Measurements from ENCODE around the gene ADGRG3. TPM values are rescaled to one million over a fixed set of nuclear protein-coding genes. Genes with fewer than 3 reads are reported as not detected.

ADGRG3 gene
- total RNA-seq, 1 experiment from 2014 or later: not detected

- in situ Hi-C loops (cut with HindIII; ENCODE audit: low pct_unique_long_range_greater_than_20kb, low sequenced_read_pairs): no loop called here
- no peak for DNase-seq (ENCODE audit: low read depth, low spot score)
These were observed 16.7 kb downstream of the ADGRG3 start for GRCh38 chr16:57684626-57685358.

DNA sequence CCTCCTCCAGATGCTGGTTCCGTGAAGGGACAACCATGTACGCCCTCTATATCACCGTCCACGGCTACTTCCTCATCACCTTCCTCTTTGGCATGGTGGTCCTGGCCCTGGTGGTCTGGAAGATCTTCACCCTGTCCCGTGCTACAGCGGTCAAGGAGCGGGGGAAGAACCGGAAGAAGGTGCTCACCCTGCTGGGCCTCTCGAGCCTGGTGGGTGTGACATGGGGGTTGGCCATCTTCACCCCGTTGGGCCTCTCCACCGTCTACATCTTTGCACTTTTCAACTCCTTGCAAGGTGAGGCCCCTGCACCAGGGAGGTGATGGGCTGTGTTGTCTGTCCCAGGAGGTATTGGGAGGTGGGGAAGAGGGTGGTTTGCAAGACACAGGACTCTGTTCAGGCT, 17.5 kb downstream of the ADGRG3 start:
- in situ Hi-C loops (cut with HindIII; ENCODE audit: low pct_unique_long_range_greater_than_20kb, low sequenced_read_pairs): no loop called here
- DNase-seq (ENCODE audit: low read depth, low spot score): no peak

DNA sequence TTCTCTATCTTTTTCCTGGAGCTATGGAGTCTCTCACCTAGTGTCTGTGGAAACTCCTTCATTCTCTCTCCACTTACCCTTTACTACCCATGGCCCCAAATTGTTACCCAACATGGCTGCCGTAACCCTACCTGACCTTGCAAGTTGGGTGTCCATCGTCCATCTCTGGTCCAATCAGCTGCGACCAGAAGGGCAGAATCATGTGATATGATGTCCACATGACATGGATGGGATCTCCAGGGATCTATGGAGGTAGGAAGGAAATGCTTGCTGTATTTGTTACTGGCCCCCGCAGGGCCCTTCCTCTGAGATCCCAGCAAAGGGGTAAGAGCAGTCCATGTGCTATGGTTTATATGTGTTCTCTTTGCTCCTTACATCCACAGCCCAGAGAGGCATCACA, 18.5 kb downstream of the ADGRG3 start:
- in situ Hi-C loops (cut with HindIII; ENCODE audit: low pct_unique_long_range_greater_than_20kb, low sequenced_read_pairs): no loop called here

DNA sequence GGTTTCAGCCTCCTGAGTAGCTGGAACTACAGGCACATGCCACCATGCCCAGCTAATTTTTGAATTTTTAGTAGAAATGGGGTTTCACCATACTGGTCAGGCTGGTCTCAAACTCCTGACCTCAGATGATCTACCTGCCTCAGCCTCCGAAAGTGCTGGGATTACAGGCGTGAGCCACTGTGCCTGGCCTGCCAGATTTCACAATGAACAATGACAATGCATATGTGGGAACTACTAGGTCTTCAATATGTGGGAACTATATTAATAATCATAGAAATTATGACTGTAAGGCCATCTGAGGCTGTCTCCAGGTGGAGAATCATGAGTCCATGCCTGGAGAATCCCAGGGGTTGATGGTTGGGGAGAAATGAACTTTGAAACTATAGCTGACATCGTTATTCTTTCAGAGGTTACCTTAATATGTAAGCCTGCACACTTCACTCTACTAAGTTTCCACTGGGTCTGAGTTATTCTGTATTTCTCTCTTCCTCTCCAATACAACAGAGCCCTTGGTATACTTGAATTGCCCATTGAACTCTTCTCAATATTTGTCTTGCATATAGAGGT, 19.3 kb downstream of the ADGRG3 start:
- in situ Hi-C loops (cut with HindIII; ENCODE audit: low pct_unique_long_range_greater_than_20kb, low sequenced_read_pairs): no loop called here
- no peak for DNase-seq (ENCODE audit: low read depth, low spot score)

More for the DNA sequence above, 18.5 kb downstream of the ADGRG3 start:
- no peak for DNase-seq (ENCODE audit: low read depth, low spot score)

DNA sequence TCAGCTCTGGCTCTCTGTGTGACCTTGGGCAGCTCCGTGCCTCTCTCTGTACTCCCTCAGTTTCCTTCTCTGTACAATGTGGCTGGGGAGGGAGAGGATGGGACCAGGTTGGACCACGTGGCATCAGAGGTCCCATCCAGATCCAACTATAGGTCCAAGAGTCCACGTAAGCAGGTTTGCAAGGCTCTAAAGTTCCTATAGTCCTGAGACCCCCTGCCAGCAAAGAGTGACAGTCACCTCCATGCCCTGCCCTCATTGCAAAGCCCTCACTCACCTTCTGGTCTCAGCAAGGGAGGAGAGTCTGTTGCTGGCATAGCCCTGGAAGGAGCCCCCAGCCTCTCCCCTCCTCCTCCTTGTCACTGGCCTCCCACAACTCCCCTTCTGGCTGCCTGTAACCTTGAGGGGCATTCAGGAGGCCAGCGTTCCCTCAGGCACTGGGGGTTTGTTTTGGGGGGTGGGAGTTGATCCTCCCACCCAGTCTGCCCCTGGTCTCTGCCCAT, 20.4 kb downstream of the ADGRG3 start:
- in situ Hi-C loops (cut with HindIII; ENCODE audit: low pct_unique_long_range_greater_than_20kb, low sequenced_read_pairs): no loop called here
- DNase-seq (ENCODE audit: low read depth, low spot score): no peak

DNA sequence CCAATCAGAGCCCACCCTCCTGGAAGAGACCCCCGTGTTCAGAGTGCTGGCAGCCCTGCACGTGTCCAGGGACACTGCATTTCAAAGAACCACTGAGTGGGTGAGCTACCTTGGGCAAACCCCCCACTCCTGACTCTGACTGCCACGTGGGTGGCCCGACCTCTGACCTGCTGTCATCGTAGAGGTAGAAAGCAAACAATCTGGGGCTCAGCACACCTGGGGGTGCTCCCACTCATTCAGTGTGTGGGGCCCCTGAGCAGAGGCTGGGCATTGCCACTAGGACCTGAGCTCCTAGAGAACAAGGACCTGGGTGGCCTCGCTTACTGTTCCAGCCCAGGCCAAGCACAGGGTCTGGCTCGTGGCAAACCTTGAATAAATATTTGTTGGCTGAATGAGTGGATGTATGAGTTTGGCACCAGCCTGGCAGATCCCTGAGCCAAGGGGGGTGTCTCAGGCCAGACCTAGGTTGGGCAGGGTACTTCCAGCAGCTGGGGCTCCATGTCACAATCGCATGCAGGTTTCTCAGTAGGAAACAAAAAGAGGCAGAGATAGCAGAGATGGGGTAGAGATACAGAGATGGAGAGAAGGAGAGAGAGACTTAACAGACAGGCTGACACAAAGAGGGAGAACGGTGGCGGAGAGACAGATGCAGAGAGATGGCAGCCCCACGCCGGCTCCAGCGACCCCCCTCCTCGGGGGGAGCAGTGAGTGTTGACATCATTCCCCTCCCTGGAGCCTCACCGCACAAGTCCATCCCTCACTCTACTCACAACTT, 21.1 kb downstream of the ADGRG3 start:
- in situ Hi-C loops (cut with HindIII; ENCODE audit: low pct_unique_long_range_greater_than_20kb, low sequenced_read_pairs): no loop called here

GRCh38 chr16:57689762-57690558, 21.9 kb downstream of the ADGRG3 start:
- in situ Hi-C loops (cut with HindIII; ENCODE audit: low pct_unique_long_range_greater_than_20kb, low sequenced_read_pairs): no loop called here

More for the DNA sequence above, 21.1 kb downstream of the ADGRG3 start:
- DNase-seq (ENCODE audit: low read depth, low spot score): no peak

GRCh38 chr16:57690782-57691471, 22.8 kb downstream of the ADGRG3 start:
- DNase-seq (ENCODE audit: low read depth, low spot score): no peak
- in situ Hi-C loops (cut with HindIII; ENCODE audit: low pct_unique_long_range_greater_than_20kb, low sequenced_read_pairs): no loop called here

More at GRCh38 chr16:57689762-57690558, 21.9 kb downstream of the ADGRG3 start:
- DNase-seq (ENCODE audit: low read depth, low spot score): no peak

GRCh38 chr16:57692636-57693035, 24.5 kb downstream of the ADGRG3 start:
- in situ Hi-C loops (cut with HindIII; ENCODE audit: low pct_unique_long_range_greater_than_20kb, low sequenced_read_pairs): no loop called here
- no peak for DNase-seq (ENCODE audit: low read depth, low spot score)

DNA sequence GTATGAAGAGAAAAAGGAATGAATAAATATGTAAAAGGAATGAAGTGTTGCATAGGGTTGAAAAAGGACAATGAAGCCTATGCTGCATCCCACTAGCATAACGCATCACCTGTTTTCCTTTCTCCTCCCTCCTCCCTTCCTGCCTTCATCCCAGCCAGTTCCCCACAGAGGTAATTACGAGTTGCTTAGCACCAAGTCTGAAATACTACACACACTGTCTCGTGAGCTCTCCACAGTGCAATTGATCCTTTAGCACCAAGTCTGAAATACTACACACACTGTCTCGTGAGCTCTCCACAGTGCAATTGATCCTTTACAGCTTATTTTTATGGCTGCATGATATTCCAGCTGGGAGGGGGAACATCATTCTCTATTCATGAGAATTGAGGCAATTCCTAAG, 25.4 kb downstream of the ADGRG3 start:
- in situ Hi-C loops (cut with HindIII; ENCODE audit: low pct_unique_long_range_greater_than_20kb, low sequenced_read_pairs): no loop called here
- DNase-seq (ENCODE audit: low read depth, low spot score): no peak

DNA sequence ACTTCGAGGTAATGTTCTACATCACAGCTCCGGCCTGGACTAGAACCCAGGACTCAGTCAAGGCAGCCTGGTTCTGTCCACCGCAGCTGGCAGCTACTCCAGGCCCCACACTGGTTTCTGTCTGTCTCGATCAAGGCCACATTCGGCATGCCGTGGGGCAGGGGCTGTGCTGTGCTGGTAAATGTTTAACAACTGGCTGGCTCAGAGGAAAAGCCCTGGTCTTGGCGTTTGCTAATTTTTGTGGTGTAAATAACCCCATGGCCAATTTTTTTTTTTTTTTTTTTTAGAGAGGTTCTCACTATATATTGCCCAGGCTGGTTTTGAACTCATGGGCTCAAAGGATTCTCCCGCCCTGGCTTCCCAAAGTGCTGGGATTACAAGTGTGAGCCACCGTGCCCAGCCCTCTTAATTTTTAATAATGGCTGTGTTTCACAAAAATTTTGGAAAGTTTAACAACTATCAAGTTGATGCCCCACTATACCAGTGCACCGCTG, 26.2 kb downstream of the ADGRG3 start:
- in situ Hi-C loops (cut with HindIII; ENCODE audit: low pct_unique_long_range_greater_than_20kb, low sequenced_read_pairs): no loop called here
- no peak for DNase-seq (ENCODE audit: low read depth, low spot score)

- peak; percentile 67 for DNase-seq (ENCODE audit: low read depth, low spot score)
These were observed 26.9 kb downstream of the ADGRG3 start, which contains the start of gene DRC7 for GRCh38 chr16:57694725-57695679. Gene DRC7, plus strand, starts transcription at chr16:57694806. Its CDS starts 3,144 bp downstream, at chr16:57697950.

DNA sequence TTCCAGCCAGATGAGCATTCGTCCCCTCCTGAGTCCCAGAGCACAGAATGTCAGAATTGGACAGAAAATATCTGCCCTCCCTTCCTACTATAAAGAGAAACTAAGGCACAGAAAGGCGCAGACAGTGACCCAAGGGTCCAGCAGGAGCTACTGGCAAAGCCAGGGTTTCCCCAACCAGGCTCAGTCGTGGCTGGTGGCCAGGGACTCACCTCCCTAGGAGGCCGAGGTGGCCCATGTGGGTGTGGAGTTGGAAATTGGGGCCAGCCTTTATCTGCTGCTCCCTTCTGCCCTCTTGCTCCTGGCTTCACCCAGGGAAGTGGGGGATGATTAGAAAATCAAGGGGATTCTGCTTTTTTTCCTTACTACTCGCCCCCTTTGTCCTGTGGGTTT, 27.6 kb downstream of the ADGRG3 start:
- no peak for DNase-seq (ENCODE audit: low read depth, low spot score)
- in situ Hi-C loops (cut with HindIII; ENCODE audit: low pct_unique_long_range_greater_than_20kb, low sequenced_read_pairs): no loop called here

More at GRCh38 chr16:57694725-57695679, 26.9 kb downstream of the ADGRG3 start, which contains the start of gene DRC7:
- in situ Hi-C loops (cut with HindIII; ENCODE audit: low pct_unique_long_range_greater_than_20kb, low sequenced_read_pairs): no loop called here

DNA sequence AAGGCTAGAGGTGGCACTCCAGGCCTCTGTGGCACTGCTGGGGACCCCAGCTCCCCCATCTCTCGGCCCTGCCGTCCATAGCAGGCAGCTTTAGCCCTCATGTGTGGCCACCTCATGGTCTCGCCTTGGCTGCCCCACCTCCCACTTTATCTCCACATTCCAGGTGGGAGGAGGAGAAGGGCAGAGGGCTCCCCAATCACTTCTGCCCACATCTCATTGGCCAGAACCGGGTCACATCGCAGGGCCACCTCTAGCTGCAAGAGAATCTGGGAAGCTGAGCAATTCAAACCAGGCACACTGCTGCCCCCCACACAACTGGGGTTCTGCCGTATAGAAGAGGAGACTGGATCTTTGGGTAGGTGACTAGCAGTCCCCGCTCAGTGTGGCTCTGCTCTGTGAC, 28.1 kb downstream of the ADGRG3 start:
- DNase-seq (ENCODE audit: low read depth, low spot score): no peak
- in situ Hi-C loops (cut with HindIII; ENCODE audit: low pct_unique_long_range_greater_than_20kb, low sequenced_read_pairs): no loop called here

DNA sequence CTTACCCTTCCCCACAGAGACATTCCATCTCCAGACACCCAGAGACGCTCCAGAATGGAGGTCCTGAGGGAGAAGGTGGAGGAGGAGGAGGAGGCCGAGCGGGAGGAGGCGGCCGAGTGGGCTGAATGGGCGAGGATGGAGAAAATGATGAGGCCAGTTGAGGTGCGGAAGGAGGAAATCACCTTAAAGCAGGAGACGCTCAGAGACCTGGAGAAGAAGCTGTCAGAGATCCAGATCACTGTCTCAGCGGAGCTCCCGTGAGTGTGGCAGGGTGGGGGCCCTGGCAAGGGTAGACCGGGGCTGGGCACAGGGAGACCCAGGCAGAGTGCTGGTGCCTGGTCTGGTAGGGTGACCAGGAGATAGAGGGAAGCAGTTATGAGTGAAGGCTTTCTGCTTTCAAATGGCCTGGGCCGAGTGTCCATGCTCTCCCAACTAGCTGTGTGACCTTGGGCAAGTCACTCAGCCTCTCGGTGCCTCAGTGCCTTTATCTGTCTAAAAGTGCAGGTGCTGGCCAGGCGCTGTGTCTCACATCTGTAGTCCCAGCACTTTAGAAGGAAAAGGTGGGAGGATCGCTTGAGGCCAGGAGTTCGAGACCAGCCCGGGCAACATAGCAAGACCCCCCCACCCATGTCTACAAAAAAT, 29.9 kb downstream of the ADGRG3 start:
- no peak for DNase-seq (ENCODE audit: low read depth, low spot score)
- in situ Hi-C loops (cut with HindIII; ENCODE audit: low pct_unique_long_range_greater_than_20kb, low sequenced_read_pairs): no loop called here

All from SK-MEL-5 (cell line).